NOMO-1 (cell line): ENCODE data around the gene DEPDC1.
"Not testable (repeated sequence)": the region's sequence is repeated elsewhere in the genome, so short reads cannot be mapped to it uniquely, and the experiment has no call there.

ENCODE experiments used
- DNase-seq, 2 experiments: peaks; one replicate each; lab custom pipeline; 2025; ENCODE audit not compliant: unreplicated experiment in 2 of 2; lab: John Stamatoyannopoulos, UW

The DEPDC1 gene

GRCh38 chr1:68496680-68497357, at the start of gene DEPDC1:
Gene DEPDC1 (minus strand): TSS chr1:68497082. CDS start chr1:68496999, 83 bp downstream.
- DNase-seq: peak; percentile 82 to 92

GRCh38 chr1:68544651-68545050, 47.8 kb upstream of the DEPDC1 start:
- no peak for DNase-seq

- no peak for DNase-seq
Observed at GRCh38 chr1:68542586-68542985, 45.7 kb upstream of the DEPDC1 start.

- DNase-seq: no peak
Observed at GRCh38 chr1:68538941-68539340, 42.1 kb upstream of the DEPDC1 start.

- no peak for DNase-seq
Observed at GRCh38 chr1:68528243-68528642, 31.4 kb upstream of the DEPDC1 start.

- no peak for DNase-seq
Observed at GRCh38 chr1:68525781-68526180, 28.9 kb upstream of the DEPDC1 start.

- DNase-seq: no peak
Observed at GRCh38 chr1:68521286-68521685, 24.4 kb upstream of the DEPDC1 start.

- no peak for DNase-seq
Observed at GRCh38 chr1:68516066-68516465, 19.2 kb upstream of the DEPDC1 start.

GRCh38 chr1:68511254-68511653, 14.4 kb upstream of the DEPDC1 start:
- DNase-seq: no peak

- no peak for DNase-seq
Observed at GRCh38 chr1:68506386-68506785, 9.5 kb upstream of the DEPDC1 start.

- no peak for DNase-seq
Observed at GRCh38 chr1:68503085-68503484, 6.2 kb upstream of the DEPDC1 start.

GRCh38 chr1:68497358-68497698, 446 bp upstream of the DEPDC1 start:
- no peak for DNase-seq

- DNase-seq: peak in 1 of 2 experiments; percentile 10
Observed at GRCh38 chr1:68495968-68496679, 758 bp downstream of the DEPDC1 start.

- DNase-seq: no peak
Observed at GRCh38 chr1:68495532-68495931, 1.4 kb downstream of the DEPDC1 start.

- no peak for DNase-seq
Observed at GRCh38 chr1:68493193-68493592, 3.7 kb downstream of the DEPDC1 start.

GRCh38 chr1:68492255-68492654, 4.6 kb downstream of the DEPDC1 start:
- not testable (repeated sequence) for DNase-seq

GRCh38 chr1:68490046-68490651, 6.7 kb downstream of the DEPDC1 start:
- DNase-seq: no peak

- DNase-seq: no peak
Observed at GRCh38 chr1:68485431-68486022, 11.4 kb downstream of the DEPDC1 start.

GRCh38 chr1:68484618-68485017, 12.3 kb downstream of the DEPDC1 start:
- no peak for DNase-seq

GRCh38 chr1:68481041-68481440, 15.8 kb downstream of the DEPDC1 start:
- DNase-seq: no peak

- DNase-seq: no peak
Observed at GRCh38 chr1:68479501-68479900, 17.4 kb downstream of the DEPDC1 start.

GRCh38 chr1:68478662-68479061, 18.2 kb downstream of the DEPDC1 start:
- no peak for DNase-seq
